Measurements from ENCODE around the gene SALL4.
"Not testable (repeated sequence)": the region's sequence is repeated elsewhere in the genome, so short reads cannot be mapped to it uniquely, and the experiment has no call there.

SALL4 gene

DNA sequence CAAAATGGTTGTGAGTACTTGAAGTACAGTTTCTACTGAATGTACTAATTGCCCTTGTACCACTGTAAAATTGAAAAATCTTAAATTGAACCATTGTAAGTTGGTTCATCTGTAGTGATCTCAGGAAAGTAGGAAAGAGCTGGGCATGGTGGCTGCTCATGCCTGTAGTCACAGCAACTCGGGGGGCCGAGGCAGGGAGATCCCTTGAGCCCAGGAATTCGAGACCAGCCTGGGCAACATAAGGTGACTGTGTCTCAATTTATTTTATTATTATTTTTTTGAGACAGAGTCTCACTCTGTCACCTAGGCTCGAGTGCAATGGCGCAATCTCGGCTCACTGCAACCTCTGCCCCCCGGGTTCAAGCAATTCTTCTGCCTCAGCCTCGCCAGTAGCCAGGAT is 14.5 kb upstream of the SALL4 start:
- H3K27ac ChIP-seq (ENCODE audit: low read depth, low read length); H3K4me1 ChIP-seq (ENCODE audit: insufficient read depth, low read length); H3K36me3 ChIP-seq (ENCODE audit: insufficient read depth, low read length); H3K9me3 ChIP-seq (ENCODE audit: low read length); H3K9ac ChIP-seq (ENCODE audit: low read length); H3K4me3 ChIP-seq (ENCODE audit: low read depth in 1 of 2, low read length in 2 of 2); H3K27me3 ChIP-seq (ENCODE audit: control insufficient read depth in 1 of 2, insufficient read depth in 2 of 2, low read length in 2 of 2): not testable (repeated sequence)

DNA sequence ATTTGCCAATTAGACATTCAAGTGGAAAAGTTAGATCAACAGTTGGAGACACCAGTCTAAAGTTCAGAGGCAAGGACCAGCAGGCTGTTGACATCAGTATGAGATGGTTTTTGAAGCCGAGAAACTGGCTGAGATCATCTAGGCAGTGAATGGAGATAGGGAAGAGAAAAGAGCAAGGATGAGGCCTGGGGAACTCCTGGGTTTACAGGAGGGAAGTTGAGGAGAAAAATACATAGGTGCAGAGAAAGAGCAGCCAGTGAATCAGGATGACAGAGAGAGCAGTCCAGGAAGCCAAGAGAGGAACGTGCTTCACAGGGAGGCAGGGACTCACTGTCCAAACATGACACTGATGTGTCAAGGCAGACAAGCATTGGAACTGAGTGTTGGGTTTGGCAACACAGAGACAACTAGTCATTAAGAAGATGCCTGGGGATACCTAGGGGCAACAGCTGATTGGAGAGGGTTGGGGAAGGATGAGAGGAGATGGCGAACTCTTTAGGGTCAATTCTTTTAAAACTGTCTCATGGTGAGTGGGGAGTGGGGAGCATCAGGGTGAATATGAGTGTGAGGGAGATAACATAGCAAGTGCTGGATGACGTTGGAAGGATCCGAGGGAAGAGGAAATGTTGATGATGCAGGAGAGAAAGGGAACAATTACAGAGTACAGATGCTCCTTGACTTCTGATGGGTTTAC is 13.2 kb upstream of the SALL4 start:
- Histone ChIP-seq H3K27me3 (ENCODE audit: control insufficient read depth in 1 of 2, insufficient read depth in 2 of 2, low read length in 2 of 2) (no peaks in the 10 kb centered on the region), H3K4me3 (ENCODE audit: low read depth in 1 of 2, low read length in 2 of 2) (no peak overlapping the region), H3K27ac (ENCODE audit: low read depth, low read length) (no peak overlapping the region), H3K4me1 (ENCODE audit: insufficient read depth, low read length) (no peaks in the 10 kb centered on the region), H3K9me3 (ENCODE audit: low read length) (no peaks in the 10 kb centered on the region), H3K36me3 (ENCODE audit: insufficient read depth, low read length) (no peaks in the 10 kb centered on the region), H3K9ac (ENCODE audit: low read length) (no peak overlapping the region)

DNA sequence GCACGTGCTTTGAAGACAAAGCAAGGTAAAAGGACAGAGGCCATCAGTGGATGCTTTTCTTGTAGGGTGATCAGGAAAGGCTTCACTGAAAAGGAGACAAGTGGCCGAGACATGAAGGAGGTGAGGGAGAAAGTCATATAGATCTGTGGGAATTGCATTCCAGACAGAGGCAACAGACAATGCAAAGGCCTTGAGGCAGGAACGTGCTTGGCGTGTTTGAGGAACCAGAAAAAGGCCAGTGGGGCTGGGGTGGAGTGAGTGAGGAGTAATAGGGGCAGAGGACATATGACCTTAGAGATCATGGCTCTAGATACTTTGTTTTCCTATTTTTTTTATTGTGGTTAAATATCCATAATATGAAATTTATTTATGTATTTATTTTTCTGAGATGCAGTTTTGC is 10.5 kb upstream of the SALL4 start:
- Histone ChIP-seq H3K36me3 (ENCODE audit: insufficient read depth, low read length) (no peaks in the 10 kb centered on the region), H3K27ac (ENCODE audit: low read depth, low read length) (no peak overlapping the region), H3K27me3 (ENCODE audit: control insufficient read depth in 1 of 2, insufficient read depth in 2 of 2, low read length in 2 of 2) (no peaks in the 10 kb centered on the region), H3K9me3 (ENCODE audit: low read length) (no peaks in the 10 kb centered on the region), H3K4me1 (ENCODE audit: insufficient read depth, low read length) (no peaks in the 10 kb centered on the region), H3K4me3 (ENCODE audit: low read depth in 1 of 2, low read length in 2 of 2) (no peak overlapping the region), H3K9ac (ENCODE audit: low read length) (no peak overlapping the region)

DNA sequence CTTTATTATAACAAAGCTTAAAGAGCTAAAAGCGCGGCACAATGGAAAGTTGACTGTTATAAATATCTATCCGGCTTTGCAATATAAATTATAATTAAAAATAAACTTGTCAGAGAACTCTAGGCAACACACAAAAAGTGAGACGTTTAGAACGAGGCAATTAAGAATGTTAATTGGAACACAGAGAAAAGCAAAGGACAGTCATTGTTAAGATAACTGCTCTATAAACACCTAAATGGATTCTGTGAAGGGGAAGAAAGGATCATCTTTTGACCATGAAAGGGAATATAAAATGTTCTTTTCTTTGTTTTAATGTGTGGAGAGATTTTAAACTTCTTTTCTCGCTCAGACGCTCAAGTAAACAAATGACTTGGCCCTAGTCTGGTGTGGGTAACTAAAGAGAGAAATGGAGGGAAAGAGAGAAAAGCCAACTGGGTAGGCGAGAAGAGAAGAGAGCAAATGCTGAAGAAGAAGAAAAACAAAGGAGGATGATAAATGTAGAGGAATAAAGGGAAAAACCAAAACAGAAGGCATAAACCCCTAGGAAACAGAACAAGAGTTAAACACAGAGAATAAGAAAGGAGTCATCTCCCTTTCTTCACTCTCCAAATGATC is 9.3 kb upstream of the SALL4 start:
- Histone ChIP-seq H3K4me1 (ENCODE audit: insufficient read depth, low read length) (no peaks in the 10 kb centered on the region), H3K4me3 (ENCODE audit: low read depth in 1 of 2, low read length in 2 of 2) (no peak overlapping the region), H3K27ac (ENCODE audit: low read depth, low read length) (no peak overlapping the region), H3K9ac (ENCODE audit: low read length) (no peak overlapping the region), H3K9me3 (ENCODE audit: low read length) (no peaks in the 10 kb centered on the region), H3K27me3 (ENCODE audit: control insufficient read depth in 1 of 2, insufficient read depth in 2 of 2, low read length in 2 of 2) (no peaks in the 10 kb centered on the region), H3K36me3 (ENCODE audit: insufficient read depth, low read length) (no peaks in the 10 kb centered on the region)

DNA sequence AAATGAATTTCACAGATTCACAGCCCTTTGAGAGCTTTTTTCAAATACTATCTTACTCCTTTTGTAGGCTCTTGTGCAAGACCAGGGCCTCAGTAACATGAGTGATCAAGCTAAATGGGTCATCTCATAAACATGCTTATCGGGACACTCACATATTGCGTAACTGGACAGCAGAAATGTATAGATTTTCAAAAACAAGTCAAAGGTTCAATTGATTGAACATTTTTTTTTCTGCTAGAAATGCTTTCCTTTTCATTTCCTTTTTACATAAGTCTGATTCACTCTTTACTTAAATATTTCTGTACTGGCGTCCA is 8.7 kb upstream of the SALL4 start:
- Histone ChIP-seq H3K9ac (ENCODE audit: low read length) (no peak overlapping the region), H3K27ac (ENCODE audit: low read depth, low read length) (no peak overlapping the region), H3K9me3 (ENCODE audit: low read length) (no peaks in the 10 kb centered on the region), H3K27me3 (ENCODE audit: control insufficient read depth in 1 of 2, insufficient read depth in 2 of 2, low read length in 2 of 2) (no peaks in the 10 kb centered on the region), H3K36me3 (ENCODE audit: insufficient read depth, low read length) (no peaks in the 10 kb centered on the region), H3K4me1 (ENCODE audit: insufficient read depth, low read length) (no peaks in the 10 kb centered on the region), H3K4me3 (ENCODE audit: low read depth in 1 of 2, low read length in 2 of 2) (no peak overlapping the region)

DNA sequence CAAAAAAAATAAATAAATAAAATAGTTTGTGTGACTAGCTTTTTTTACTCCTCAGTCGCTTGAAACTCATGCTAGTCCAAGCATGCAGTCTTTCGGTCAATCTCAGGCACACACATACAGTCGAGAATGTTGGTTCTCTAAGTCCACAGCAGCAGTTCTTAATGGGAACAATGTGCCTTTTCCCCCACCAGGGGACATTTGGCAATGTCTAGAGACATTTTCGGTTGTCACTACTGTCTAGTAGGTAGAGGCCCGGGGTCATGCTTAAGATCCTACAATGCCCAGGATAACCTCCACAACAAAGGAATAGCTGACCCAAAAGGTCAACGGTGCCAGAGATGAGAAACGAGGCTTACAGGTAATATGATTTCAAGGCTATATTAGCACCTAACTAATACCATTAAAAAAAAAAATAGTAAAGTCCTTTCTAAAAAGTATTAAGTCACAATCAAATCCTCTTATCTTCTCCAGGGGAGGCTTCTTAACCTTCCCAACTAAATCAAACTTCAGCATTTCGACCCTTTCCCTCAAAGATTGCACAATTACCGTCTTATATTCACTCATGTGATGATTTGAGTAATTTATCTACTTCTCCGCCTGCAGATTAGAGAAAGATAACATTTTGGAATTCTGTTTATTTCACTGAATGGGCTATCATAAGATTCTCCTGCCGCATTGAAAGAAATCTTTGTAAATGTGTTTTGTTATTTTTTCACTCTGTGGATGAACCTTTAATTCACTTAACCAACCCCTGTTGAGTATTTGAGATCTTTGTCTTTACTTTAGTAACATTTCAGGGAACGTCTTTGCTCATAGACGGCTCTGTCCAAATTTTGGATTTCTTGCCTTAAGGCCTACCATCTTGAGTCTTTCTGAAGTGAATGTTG is 8.1 kb upstream of the SALL4 start:
- Histone ChIP-seq H3K27ac (ENCODE audit: low read depth, low read length) (no peak overlapping the region), H3K36me3 (ENCODE audit: insufficient read depth, low read length) (no peaks in the 10 kb centered on the region), H3K27me3 (ENCODE audit: control insufficient read depth in 1 of 2, insufficient read depth in 2 of 2, low read length in 2 of 2) (no peaks in the 10 kb centered on the region), H3K4me1 (ENCODE audit: insufficient read depth, low read length) (no peaks in the 10 kb centered on the region), H3K9ac (ENCODE audit: low read length) (no peak overlapping the region), H3K9me3 (ENCODE audit: low read length) (no peaks in the 10 kb centered on the region), H3K4me3 (ENCODE audit: low read depth in 1 of 2, low read length in 2 of 2) (no peak overlapping the region)

DNA sequence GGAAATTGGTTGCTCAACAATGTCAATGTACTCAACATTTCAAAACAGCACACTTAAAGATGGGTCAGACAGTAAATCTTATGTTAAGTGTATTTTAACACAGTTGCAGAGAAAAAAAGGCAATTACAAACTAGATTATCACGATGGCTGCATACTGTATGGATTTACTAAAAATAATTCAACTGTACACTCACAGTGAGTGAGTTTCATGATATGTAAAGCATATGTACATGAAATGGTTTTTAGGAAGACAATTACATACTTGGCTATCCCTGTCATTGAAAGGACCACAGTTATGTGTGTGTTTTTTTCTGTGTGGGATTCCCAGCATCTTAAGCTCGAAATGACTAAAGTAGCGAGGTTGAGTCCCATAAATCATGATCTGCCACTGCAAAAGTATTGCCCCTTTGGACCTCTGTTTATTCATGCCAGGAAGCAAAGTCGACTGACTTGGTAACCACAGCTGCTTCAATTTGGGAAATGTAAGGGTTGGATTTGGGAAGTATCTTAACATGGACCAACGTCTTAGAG is 5.5 kb upstream of the SALL4 start:
- Histone ChIP-seq H3K27me3 (ENCODE audit: control insufficient read depth in 1 of 2, insufficient read depth in 2 of 2, low read length in 2 of 2) (no peaks in the 10 kb centered on the region), H3K36me3 (ENCODE audit: insufficient read depth, low read length) (no peaks in the 10 kb centered on the region), H3K4me1 (ENCODE audit: insufficient read depth, low read length) (no peaks in the 10 kb centered on the region), H3K27ac (ENCODE audit: low read depth, low read length) (no peak overlapping the region), H3K9ac (ENCODE audit: low read length) (no peak overlapping the region), H3K9me3 (ENCODE audit: low read length) (no peaks in the 10 kb centered on the region), H3K4me3 (ENCODE audit: low read depth in 1 of 2, low read length in 2 of 2) (no peak overlapping the region)

DNA sequence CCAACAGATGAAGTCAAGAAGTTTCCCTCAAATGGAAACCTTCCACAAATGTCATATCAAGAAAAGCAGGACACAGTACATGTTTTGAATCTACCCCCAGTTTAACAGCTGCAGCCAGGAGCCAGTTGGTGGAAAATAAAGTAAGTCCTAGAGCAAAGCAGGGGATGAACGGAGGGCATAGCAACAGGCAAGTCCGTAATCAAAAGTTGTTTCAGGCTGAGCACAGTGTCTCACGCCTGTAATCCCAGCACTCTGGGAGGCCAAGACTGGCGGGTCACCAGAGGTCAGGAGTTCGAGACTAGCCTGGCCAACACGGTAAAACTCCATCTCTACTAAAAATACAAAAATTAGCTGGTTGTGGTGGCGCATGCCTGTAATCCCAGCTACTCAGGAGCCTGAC is 2.4 kb upstream of the SALL4 start:
- no peak overlapping the region for H3K9ac ChIP-seq (ENCODE audit: low read length)
- no peak overlapping the region for H3K27ac ChIP-seq (ENCODE audit: low read depth, low read length)
- peaks cover 25 to 29% of the 10 kb centered on the region in 2 donors for H3K27me3 ChIP-seq (ENCODE audit: control insufficient read depth in 1 of 2, insufficient read depth in 2 of 2, low read length in 2 of 2)

DNA sequence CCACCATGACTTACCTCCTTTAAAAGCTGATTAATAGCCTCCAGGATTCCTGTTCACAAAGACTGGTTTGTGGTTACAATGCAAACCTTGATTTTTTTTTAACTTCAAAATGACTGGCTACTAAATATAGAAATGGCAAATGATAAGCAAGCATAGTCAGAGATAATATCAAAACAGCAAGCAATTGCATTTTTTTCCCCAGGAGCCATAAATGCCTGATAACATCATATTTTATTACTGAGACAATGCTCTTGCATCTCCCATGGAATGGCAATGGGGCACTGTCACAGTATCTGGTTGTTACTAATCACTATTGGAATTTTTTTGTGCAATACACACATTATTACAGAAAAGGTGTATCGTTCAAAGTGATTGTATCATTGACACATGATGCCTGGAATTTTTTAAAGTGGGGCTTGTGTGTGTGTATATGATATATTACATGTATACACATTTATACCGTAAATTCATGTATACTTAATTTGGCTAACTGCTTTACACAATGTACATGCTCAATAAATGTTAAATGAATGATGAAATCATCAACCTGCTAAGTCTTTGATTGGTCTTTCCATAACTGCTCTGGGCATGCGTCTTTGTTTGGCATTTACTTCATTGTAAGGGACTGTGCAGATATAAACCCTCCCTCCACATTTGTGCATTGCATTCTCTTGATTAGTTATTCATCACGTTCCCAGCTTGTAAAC is 980 bp upstream of the SALL4 start:
- Histone ChIP-seq H3K9me3 (ENCODE audit: low read length) (no peaks in the 10 kb centered on the region), H3K9ac (ENCODE audit: low read length) (no peak overlapping the region), H3K27me3 (ENCODE audit: control insufficient read depth in 1 of 2, insufficient read depth in 2 of 2, low read length in 2 of 2) (peaks cover 32 to 42% of the 10 kb centered on the region in 2 donors), H3K4me1 (ENCODE audit: insufficient read depth, low read length) (peaks cover 19% of the 10 kb centered on the region), H3K4me3 (ENCODE audit: low read depth in 1 of 2, low read length in 2 of 2) (no peak overlapping the region), H3K36me3 (ENCODE audit: insufficient read depth, low read length) (no peaks in the 10 kb centered on the region), H3K27ac (ENCODE audit: low read depth, low read length) (no peak overlapping the region)

More for the DNA sequence above, 2.4 kb upstream of the SALL4 start:
- no peaks in the 10 kb centered on the region for H3K9me3 ChIP-seq (ENCODE audit: low read length)
- peaks cover 15% of the 10 kb centered on the region for H3K4me1 ChIP-seq (ENCODE audit: insufficient read depth, low read length)
- no peak overlapping the region for H3K4me3 ChIP-seq (ENCODE audit: low read depth in 1 of 2, low read length in 2 of 2)
- H3K36me3 ChIP-seq (ENCODE audit: insufficient read depth, low read length): no peaks in the 10 kb centered on the region

DNA sequence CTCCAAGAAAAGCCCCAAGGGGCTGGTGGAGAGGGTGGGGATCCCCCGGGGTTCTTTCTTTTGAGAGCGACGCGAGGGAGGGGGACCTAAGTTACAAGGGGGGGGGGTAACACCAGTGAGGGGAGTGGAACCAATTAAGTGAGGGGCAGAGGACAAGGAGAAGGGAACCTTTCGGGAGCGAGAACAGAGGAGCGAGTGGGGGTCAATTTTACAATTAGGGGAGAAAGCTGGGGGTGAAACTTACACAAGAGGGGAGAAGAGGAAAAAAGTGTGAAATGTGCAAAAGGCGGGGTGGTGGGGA is 548 bp downstream of the SALL4 start:
- H3K27me3 ChIP-seq (ENCODE audit: control insufficient read depth in 1 of 2, insufficient read depth in 2 of 2, low read length in 2 of 2): peaks cover 32 to 42% of the 10 kb centered on the region in 2 donors
- peaks cover 24% of the 10 kb centered on the region for H3K4me1 ChIP-seq (ENCODE audit: insufficient read depth, low read length)
- no peak overlapping the region for H3K9ac ChIP-seq (ENCODE audit: low read length)
- no peaks in the 10 kb centered on the region for H3K9me3 ChIP-seq (ENCODE audit: low read length)
- no peak overlapping the region for H3K27ac ChIP-seq (ENCODE audit: low read depth, low read length)
- no peak overlapping the region for H3K4me3 ChIP-seq (ENCODE audit: low read depth in 1 of 2, low read length in 2 of 2)
- no peaks in the 10 kb centered on the region for H3K36me3 ChIP-seq (ENCODE audit: insufficient read depth, low read length)

DNA sequence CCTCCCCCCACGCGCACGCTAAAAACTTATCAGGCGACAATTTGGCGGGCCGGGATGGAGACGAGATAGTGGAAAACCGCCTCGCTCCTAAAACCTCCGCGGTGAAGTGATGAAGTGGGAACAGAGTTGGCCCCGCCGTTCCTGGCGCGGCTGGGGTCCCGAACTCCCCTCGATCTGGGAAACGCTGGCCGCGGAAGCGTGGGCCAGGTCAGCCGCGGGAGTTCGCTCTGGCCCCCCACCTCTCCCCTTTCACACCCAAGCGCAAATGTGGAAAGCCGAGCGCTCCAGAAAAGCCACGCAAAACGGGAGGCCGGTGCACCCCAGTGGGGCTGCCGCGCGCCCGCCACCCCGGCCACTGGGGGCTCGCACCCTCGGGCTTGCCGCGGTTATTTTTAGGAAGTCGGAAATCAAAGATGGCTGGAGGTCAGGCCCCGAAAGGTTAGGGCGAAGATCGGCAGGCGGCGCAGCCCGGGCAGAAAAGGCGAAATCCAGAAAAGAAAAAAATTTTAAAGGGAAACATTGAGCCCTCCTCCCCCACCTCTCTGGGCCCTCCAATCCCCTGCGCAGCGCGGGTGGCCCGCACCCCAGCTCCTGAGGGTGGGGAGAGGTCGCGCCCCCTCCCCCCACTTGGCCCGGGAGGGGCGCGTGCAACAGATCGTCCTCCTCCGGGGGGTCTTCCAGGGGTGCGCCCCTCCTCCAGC is 1.0 kb downstream of the SALL4 start:
- no peaks in the 10 kb centered on the region for H3K36me3 ChIP-seq (ENCODE audit: insufficient read depth, low read length)
- peak overlapping the region in 1 of 2 donors; percentile 50 for H3K4me3 ChIP-seq (ENCODE audit: low read depth in 1 of 2, low read length in 2 of 2)
- no peaks in the 10 kb centered on the region for H3K9me3 ChIP-seq (ENCODE audit: low read length)
- H3K9ac ChIP-seq (ENCODE audit: low read length): no peak overlapping the region
- no peak overlapping the region for H3K27ac ChIP-seq (ENCODE audit: low read depth, low read length)
- H3K4me1 ChIP-seq (ENCODE audit: insufficient read depth, low read length): peaks cover 24% of the 10 kb centered on the region
- peaks cover 32 to 42% of the 10 kb centered on the region in 2 donors for H3K27me3 ChIP-seq (ENCODE audit: control insufficient read depth in 1 of 2, insufficient read depth in 2 of 2, low read length in 2 of 2)

All from muscle layer of colon (tissue), 2 donors.